ENCODE data around the gene BAIAP2L2. TPM values are rescaled to one million over a fixed set of nuclear protein-coding genes. Genes with fewer than 3 reads are reported as not detected.
"Not testable (repeated sequence)": the region's sequence is repeated elsewhere in the genome, so short reads cannot be mapped to it uniquely, and the experiment has no call there.

Gene BAIAP2L2
- total and polyA plus RNA-seq, 2 donors (not counting 1 experiment from before 2014, with no cell fraction given) = 0.96 to 1.2 TPM

GRCh38 chr22:38118182-38118581 is 7.7 kb upstream of the BAIAP2L2 start:
- H3K9me3 Mint-ChIP-seq (ENCODE audit: insufficient read depth) = no peaks in the 10 kb centered on the region
- Histone ChIP-seq H2AFZ (ENCODE audit: insufficient read depth, low read depth, low read length, poor library complexity, severe bottlenecking) (no peak overlapping the region), H3K27me3 (replicated peaks in 1 of 4; ENCODE audit: control extremely low read depth in 1 of 4, control insufficient read depth in 3 of 4, insufficient read depth in 4 of 4, low read length in 3 of 4) (no peaks in the 10 kb centered on the region), H3K36me3 (replicated peaks in 1 of 2; ENCODE audit: control extremely low read depth in 1 of 2, control insufficient read depth in 1 of 2, extremely low read depth in 1 of 2, insufficient read depth in 2 of 2, low read length in 1 of 2) (peaks cover 0 to 9% of the 10 kb centered on the region in 2 experiments), H3K9me3 (ENCODE audit: control extremely low read depth in 1 of 3, control insufficient read depth in 2 of 3, insufficient read depth in 1 of 3, low read length in 2 of 3) (no peaks in the 10 kb centered on the region), H3K9ac (ENCODE audit: low read length) (no peak overlapping the region), H3K4me1 (ENCODE audit: control insufficient read depth in 2 of 2, insufficient read depth in 2 of 2, low read length in 2 of 2) (peaks cover 0 to 3% of the 10 kb centered on the region in 2 donors), H3K4me3 (ENCODE audit: control extremely low read depth in 1 of 5, extremely low read depth in 1 of 5, insufficient read depth in 1 of 5, low read depth in 2 of 5, low read length in 4 of 5) (no peak overlapping the region), H3K4me2 (replicated peaks; ENCODE audit: low read depth, low read length, poor library complexity, severe bottlenecking) (no peak overlapping the region), H4K20me1 (ENCODE audit: control insufficient read depth, insufficient read depth, low read length, poor library complexity, severe bottlenecking) (no peaks in the 10 kb centered on the region), H3K79me2 (ENCODE audit: control insufficient read depth, insufficient read depth, low read length) (no peaks in the 10 kb centered on the region), H3K27ac (ENCODE audit: low read length in 2 of 2) (no peak overlapping the region)
- no peak overlapping the region for H3K27ac Mint-ChIP-seq
- intact Hi-C loops (cut with micrococcal nuclease) = no loop called here
- 86% methylated on average over 2 of the region's 3 CpGs for WGBS (ENCODE audit: insufficient coverage)
- ChIA-PET CTCF (no interaction called here), POLR2A (no interaction called here)
- peaks cover 2% of the 10 kb centered on the region for H3K4me1 Mint-ChIP-seq
- H3K27me3 Mint-ChIP-seq = no peaks in the 10 kb centered on the region
- DNase-seq (no peak), ATAC-seq (ENCODE audit: low read depth) (no peak)
- no peak overlapping the region for H3K4me3 Mint-ChIP-seq
- TF ChIP-seq EZH2 (IDR thresholded peaks at IDR 0.05; ENCODE audit: borderline replicate concordance, insufficient read depth, low read depth, low read length, poor library complexity, severe bottlenecking) (no peak), CTCF (IDR thresholded peaks at IDR 0.05) (no peak)

GRCh38 chr22:38117556-38117955 is 7.1 kb upstream of the BAIAP2L2 start:
- H3K36me3 ChIP-seq (replicated peaks in 1 of 2; ENCODE audit: control extremely low read depth in 1 of 2, control insufficient read depth in 1 of 2, extremely low read depth in 1 of 2, insufficient read depth in 2 of 2, low read length in 1 of 2); H3K4me1 Mint-ChIP-seq; CTCF ChIA-PET; H3K9me3 Mint-ChIP-seq (ENCODE audit: insufficient read depth); H3K27ac ChIP-seq (ENCODE audit: low read length in 2 of 2); H3K4me3 Mint-ChIP-seq; H3K4me3 ChIP-seq (ENCODE audit: control extremely low read depth in 1 of 5, extremely low read depth in 1 of 5, insufficient read depth in 1 of 5, low read depth in 2 of 5, low read length in 4 of 5); H4K20me1 ChIP-seq (ENCODE audit: control insufficient read depth, insufficient read depth, low read length, poor library complexity, severe bottlenecking); H3K27me3 Mint-ChIP-seq; DNase-seq; POLR2A ChIA-PET; H3K9me3 ChIP-seq (ENCODE audit: control extremely low read depth in 1 of 3, control insufficient read depth in 2 of 3, insufficient read depth in 1 of 3, low read length in 2 of 3); ATAC-seq (ENCODE audit: low read depth); H3K9ac ChIP-seq (ENCODE audit: low read length); H3K27ac Mint-ChIP-seq; H3K4me1 ChIP-seq (ENCODE audit: control insufficient read depth in 2 of 2, insufficient read depth in 2 of 2, low read length in 2 of 2); H3K4me2 ChIP-seq (replicated peaks; ENCODE audit: low read depth, low read length, poor library complexity, severe bottlenecking); H3K79me2 ChIP-seq (ENCODE audit: control insufficient read depth, insufficient read depth, low read length); intact Hi-C loops (cut with micrococcal nuclease); H3K27me3 ChIP-seq (replicated peaks in 1 of 4; ENCODE audit: control extremely low read depth in 1 of 4, control insufficient read depth in 3 of 4, insufficient read depth in 4 of 4, low read length in 3 of 4); H2AFZ ChIP-seq (ENCODE audit: insufficient read depth, low read depth, low read length, poor library complexity, severe bottlenecking): not testable (repeated sequence)
- 92% methylated on average over 6 of the region's 10 CpGs for WGBS (ENCODE audit: insufficient coverage)

All from B cell (primary cell).